Sigmoid colon (tissue), 7 donors: ENCODE measurements around the gene SYNJ2. TPM values are rescaled to one million over a fixed set of nuclear protein-coding genes. Genes with fewer than 3 reads are reported as not detected.

Experiments used
- DNase-seq: peaks from one replicate; pipeline ENCODE4 v3.0.0-alpha.2; 2019
- H3K27ac ChIP-seq, 4 donors: fragments of 200-600 bp; sonication (generic); one replicate each; pipeline ENCODE4 v1.5.1; 2016 to 2019; ENCODE audit warnings: mild to moderate bottlenecking in 1 of 4
- H3K27me3 ChIP-seq, 3 donors: fragments of 200-600 bp; sonication (generic); one replicate each; pipeline ENCODE4 v1.5.1; 2019; ENCODE audit warnings: mild to moderate bottlenecking in 1 of 3
- H3K36me3 ChIP-seq, 4 donors: fragments of 200-600 bp; sonication (generic); one replicate each; pipeline ENCODE4 v1.5.1; 2016 to 2019
- H3K4me1 ChIP-seq, 4 donors: fragments of 200-600 bp; sonication (generic); one replicate each; pipeline ENCODE4 v1.5.1; 2017 to 2019
- H3K4me3 ChIP-seq, 4 donors: fragments of 200-600 bp; sonication (generic); one replicate each; pipeline ENCODE4 v1.5.1; 2017 to 2019; ENCODE audit warnings: mild to moderate bottlenecking in 2 of 4, moderate library complexity in 1 of 4
- H3K9me3 ChIP-seq, 4 donors: fragments of 200-600 bp in 3 of 4; sonication (generic) in 3 of 4; one replicate each; pipeline versions ENCODE4 v1.5.1 to v1.6.1; 2013 to 2019
- EP300 ChIP-seq, 4 donors: sonication (generic); formaldehyde crosslinking; IDR thresholded peaks; one replicate each; pipeline ENCODE4 v1.6.1; 2017; ENCODE audit warnings: antibody characterized with exemption in 4 of 4
- POLR2A ChIP-seq, 2 donors: fragments of 450-650 bp; IDR thresholded peaks; one replicate each; pipeline ENCODE4 v1.6.1; 2016; ENCODE audit warnings: antibody characterized with exemption in 2 of 2, mild to moderate bottlenecking in 2 of 2, moderate library complexity in 2 of 2
- POLR2AphosphoS5 ChIP-seq, 4 donors: sonication (generic); formaldehyde crosslinking; IDR thresholded peaks; one replicate each; pipeline ENCODE4 v1.6.1; 2017; ENCODE audit warnings: antibody characterized with exemption in 4 of 4
- WGBS, 2 donors: extraction: QIAGEN DNeasy Blood & Tissue Kit; methylation state at CpG; one replicate each; pipeline ENCODE4 v1.1.7; 2013; 5-methylcytosine and 5-hydroxymethylcytosine counted together
- intact Hi-C: fragments of 100-400 bp; cut with DNase I; formaldehyde crosslinking; loops from one replicate; pipeline ENCODE4 v1.15.1; 2023
- polyA plus RNA-seq, 3 donors: library from polyadenylated mRNA; stranded (reverse); fragments of 200-250 nt; gene quantifications; one replicate each; pipeline ENCODE4 v1.2.3, GENCODE V29; 2013
- total RNA-seq, 4 donors: library from RNA; depleted of rRNA; stranded (reverse); fragments of >200 nt; gene quantifications; one replicate each; pipeline ENCODE4 v1.1.0, GENCODE V29; 2016
- TF ChIP-seq, protein P1 (sequence below), 4 experiments: fragments of 450-650 bp in 3 of 4; fragments of 200-600 bp in 1 of 4; IDR thresholded peaks; one replicate each; pipeline ENCODE4 v1.5.1; 2016 to 2019; ENCODE audit warnings: antibody characterized with exemption in 4 of 4, mild to moderate bottlenecking in 3 of 4, moderate library complexity in 2 of 4
- donor health status: healthy with polysubstance abuse.
- donor health status: Bipolar disorder and iron deficiency.
- donor health status: healthy.

SYNJ2 gene
- total and polyA plus RNA-seq, 7 donors, result 8.7 to 22.9 (median 12.9) TPM

DNA sequence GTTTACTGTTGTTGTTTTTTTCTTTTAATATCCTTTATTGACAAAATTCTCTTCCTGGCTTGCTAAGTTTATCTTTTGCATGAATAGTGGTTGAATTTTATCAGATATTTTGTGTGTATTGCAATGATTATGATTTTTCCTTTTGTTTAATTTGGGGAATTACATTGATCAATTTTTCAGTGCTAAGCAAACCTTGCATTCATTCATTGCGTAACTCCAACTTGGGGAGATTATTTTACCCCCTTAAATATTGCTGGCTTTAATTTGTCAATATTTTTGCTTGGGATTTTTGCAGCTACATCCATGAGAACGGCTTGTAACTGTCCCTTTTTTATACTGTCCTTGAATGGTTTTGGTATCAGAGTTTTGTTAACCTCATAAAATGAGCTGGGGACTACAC is 123.0 kb downstream of the SYNJ2 start:
- peaks cover 0 to 11% (median 0%) of the 10 kb centered on the region in 4 donors for H3K36me3 ChIP-seq
- no peak overlapping the region for H3K27ac ChIP-seq
- DNase-seq, result no peak
- H3K4me3 ChIP-seq, result no peak overlapping the region
- WGBS, 2 donors, result 89 to 92% methylated on average over 2 of the region's 2 CpGs
- no peaks in the 10 kb centered on the region for H3K9me3 ChIP-seq
- TF ChIP-seq POLR2A (IDR thresholded peaks at IDR 0.05) (no peak), POLR2AphosphoS5 (IDR thresholded peaks at IDR 0.05) (no peak), EP300 (IDR thresholded peaks at IDR 0.05) (no peak)
- TF ChIP-seq, protein P1, sequence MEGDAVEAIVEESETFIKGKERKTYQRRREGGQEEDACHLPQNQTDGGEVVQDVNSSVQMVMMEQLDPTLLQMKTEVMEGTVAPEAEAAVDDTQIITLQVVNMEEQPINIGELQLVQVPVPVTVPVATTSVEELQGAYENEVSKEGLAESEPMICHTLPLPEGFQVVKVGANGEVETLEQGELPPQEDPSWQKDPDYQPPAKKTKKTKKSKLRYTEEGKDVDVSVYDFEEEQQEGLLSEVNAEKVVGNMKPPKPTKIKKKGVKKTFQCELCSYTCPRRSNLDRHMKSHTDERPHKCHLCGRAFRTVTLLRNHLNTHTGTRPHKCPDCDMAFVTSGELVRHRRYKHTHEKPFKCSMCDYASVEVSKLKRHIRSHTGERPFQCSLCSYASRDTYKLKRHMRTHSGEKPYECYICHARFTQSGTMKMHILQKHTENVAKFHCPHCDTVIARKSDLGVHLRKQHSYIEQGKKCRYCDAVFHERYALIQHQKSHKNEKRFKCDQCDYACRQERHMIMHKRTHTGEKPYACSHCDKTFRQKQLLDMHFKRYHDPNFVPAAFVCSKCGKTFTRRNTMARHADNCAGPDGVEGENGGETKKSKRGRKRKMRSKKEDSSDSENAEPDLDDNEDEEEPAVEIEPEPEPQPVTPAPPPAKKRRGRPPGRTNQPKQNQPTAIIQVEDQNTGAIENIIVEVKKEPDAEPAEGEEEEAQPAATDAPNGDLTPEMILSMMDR (IDR thresholded peaks at IDR 0.05), result no peak
- intact Hi-C loops, result no loop called here
- H3K4me1 ChIP-seq, result no peaks in the 10 kb centered on the region
- H3K27me3 ChIP-seq, result no peaks in the 10 kb centered on the region

DNA sequence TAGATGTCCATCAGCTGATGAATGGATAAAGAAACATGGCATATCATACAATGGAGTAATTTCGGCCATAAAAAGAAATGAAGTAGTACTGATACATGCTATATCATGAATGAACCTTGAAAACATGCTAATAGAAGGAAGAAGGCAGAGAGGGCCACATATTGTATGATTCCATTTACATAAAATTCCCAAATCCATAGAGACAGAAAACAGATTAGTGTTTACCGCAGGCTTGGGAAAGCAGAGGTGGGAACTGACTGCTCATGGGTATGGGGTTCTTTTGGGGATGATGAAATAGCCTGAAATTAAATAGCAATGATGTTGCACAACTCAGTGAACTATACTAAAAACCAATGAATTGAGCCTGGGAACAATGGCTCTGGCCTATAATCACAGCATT is 128.1 kb downstream of the SYNJ2 start:
- H3K27me3 ChIP-seq, result no peaks in the 10 kb centered on the region
- no peak for DNase-seq
- intact Hi-C loops, result no loop called here
- no peak overlapping the region for H3K27ac ChIP-seq
- 70 to 97% methylated on average over 2 of the region's 2 CpGs for WGBS, 2 donors
- H3K4me1 ChIP-seq, result no peaks in the 10 kb centered on the region
- H3K36me3 ChIP-seq, result peaks cover 0 to 48% (median 7%) of the 10 kb centered on the region in 4 donors
- no peak for TF ChIP-seq EP300 (IDR thresholded peaks at IDR 0.05)
- TF ChIP-seq POLR2A (IDR thresholded peaks at IDR 0.05), result no peak
- no peak for TF ChIP-seq POLR2AphosphoS5 (IDR thresholded peaks at IDR 0.05)
- TF ChIP-seq, protein P1 (IDR thresholded peaks at IDR 0.05), result no peak
- no peaks in the 10 kb centered on the region for H3K9me3 ChIP-seq
- no peak overlapping the region for H3K4me3 ChIP-seq

DNA sequence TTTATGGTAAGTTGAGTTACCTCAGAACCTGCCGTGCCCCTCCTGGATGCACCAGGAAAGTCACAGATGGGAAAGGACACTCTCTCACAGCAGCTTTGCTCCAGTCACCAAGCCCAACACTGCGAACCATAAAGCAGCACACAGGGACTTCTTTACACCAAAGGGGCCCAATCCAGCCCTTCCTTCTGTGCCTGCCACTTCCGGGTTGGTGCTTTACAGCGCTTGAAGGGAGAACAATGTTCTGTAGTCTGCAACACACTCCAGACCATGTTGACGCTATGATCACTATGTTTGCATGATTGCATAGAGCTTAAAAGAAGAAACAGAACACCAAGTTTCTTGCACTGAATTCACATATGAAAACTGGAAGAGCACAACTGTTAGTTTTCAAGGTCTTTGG is 129.3 kb downstream of the SYNJ2 start:
- TF ChIP-seq, protein P1 (IDR thresholded peaks at IDR 0.05), result no peak
- TF ChIP-seq POLR2AphosphoS5 (IDR thresholded peaks at IDR 0.05), result no peak
- TF ChIP-seq EP300 (IDR thresholded peaks at IDR 0.05), result no peak
- TF ChIP-seq POLR2A (IDR thresholded peaks at IDR 0.05), result no peak
- Histone ChIP-seq H3K9me3 (no peaks in the 10 kb centered on the region), H3K4me3 (no peak overlapping the region), H3K4me1 (no peaks in the 10 kb centered on the region), H3K36me3 (peaks cover 0 to 60% (median 11%) of the 10 kb centered on the region in 4 donors), H3K27ac (no peak overlapping the region), H3K27me3 (no peaks in the 10 kb centered on the region)
- WGBS, 2 donors, result 84 to 87% methylated on average over 5 of the region's 5 CpGs
- intact Hi-C loops, result no loop called here
- DNase-seq, result no peak

DNA sequence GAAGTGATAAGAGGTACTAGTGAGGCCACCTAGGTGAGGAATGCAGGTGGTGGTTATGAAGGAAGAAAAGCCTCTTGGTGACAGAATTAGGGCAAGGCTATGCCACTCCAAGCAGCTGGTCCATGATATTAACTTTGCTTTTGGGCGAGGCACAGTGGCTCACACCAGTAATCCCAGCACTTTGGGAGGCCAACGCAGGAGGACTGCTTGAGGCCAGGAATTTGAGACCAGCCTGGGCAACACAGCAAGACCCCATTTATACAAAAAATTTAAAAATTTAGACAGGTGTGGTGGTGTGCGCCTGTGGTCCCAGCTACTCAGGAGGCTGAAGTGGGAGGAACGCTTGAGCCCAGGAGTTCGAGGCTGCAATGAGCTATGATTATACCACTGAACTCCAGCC is 130.3 kb downstream of the SYNJ2 start:
- Histone ChIP-seq H3K36me3 (peaks cover 0 to 68% (median 12%) of the 10 kb centered on the region in 4 donors), H3K27ac (no peak overlapping the region), H3K4me1 (no peaks in the 10 kb centered on the region), H3K4me3 (no peak overlapping the region), H3K9me3 (no peaks in the 10 kb centered on the region), H3K27me3 (no peaks in the 10 kb centered on the region)
- 97 to 98% methylated on average over 5 of the region's 5 CpGs for WGBS, 2 donors
- DNase-seq, result no peak
- TF ChIP-seq POLR2A (IDR thresholded peaks at IDR 0.05) (no peak), EP300 (IDR thresholded peaks at IDR 0.05) (no peak), POLR2AphosphoS5 (IDR thresholded peaks at IDR 0.05) (no peak)
- TF ChIP-seq, protein P1 (IDR thresholded peaks at IDR 0.05), result no peak
- intact Hi-C loops, result no loop called here

DNA sequence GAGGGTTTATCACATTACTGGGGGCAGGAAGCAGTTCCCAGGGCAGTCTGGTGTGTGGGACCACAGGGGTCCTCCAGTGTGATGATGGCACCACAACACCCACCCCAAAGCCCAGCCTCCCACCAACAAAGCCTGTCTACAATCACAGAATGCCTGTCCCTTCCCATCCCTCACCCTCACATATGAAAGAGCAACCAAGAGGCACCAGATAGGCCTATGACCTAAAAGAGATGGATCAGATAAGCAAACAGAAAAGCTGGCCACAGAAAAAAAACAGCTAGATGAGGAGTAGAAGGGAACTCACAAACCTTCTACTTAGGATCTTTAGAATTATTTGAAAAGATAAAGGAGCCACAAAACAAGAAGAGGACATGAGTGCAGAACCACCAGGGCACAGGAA is 132.1 kb downstream of the SYNJ2 start:
- Histone ChIP-seq H3K4me1 (no peaks in the 10 kb centered on the region), H3K27me3 (no peaks in the 10 kb centered on the region), H3K9me3 (no peaks in the 10 kb centered on the region), H3K27ac (no peak overlapping the region), H3K4me3 (no peak overlapping the region), H3K36me3 (peaks cover 0 to 79% (median 13%) of the 10 kb centered on the region in 4 donors)
- intact Hi-C loops, result no loop called here
- TF ChIP-seq EP300 (IDR thresholded peaks at IDR 0.05) (no peak), POLR2AphosphoS5 (IDR thresholded peaks at IDR 0.05) (no peak)
- TF ChIP-seq, protein P1 (IDR thresholded peaks at IDR 0.05), result no peak
- DNase-seq, result no peak
